GM18505 (cell line): ENCODE results near the gene WDR48.
A peak's percentile ranks its signal among the peaks of the same experiment; 100 is the strongest.

ENCODE experiments used
- ATAC-seq: cut with Tn5 transposase; IDR thresholded peaks from one replicate; pipeline ENCODE4 v1.9.1; 2021; ENCODE audit not compliant: unreplicated experiment
- POLR2A ChIP-seq: IDR thresholded peaks from 4 replicates; pipeline ENCODE4 v1.6.1; 2011; ENCODE audit warnings: borderline replicate concordance; ENCODE audit not compliant: insufficient read depth, insufficient read length; ENCODE audit errors: extremely low read depth

WDR48 gene

GRCh38 chr3:39082666-39083313 is 31.0 kb downstream of the WDR48 start:
- no peak for TF ChIP-seq POLR2A

GRCh38 chr3:39086144-39086543 is 34.3 kb downstream of the WDR48 start:
- no peak for TF ChIP-seq POLR2A
- peak; percentile 74 for ATAC-seq

More at GRCh38 chr3:39082666-39083313, 31.0 kb downstream of the WDR48 start:
- no peak for ATAC-seq

- no peak for TF ChIP-seq POLR2A
- no peak for ATAC-seq
These were observed 36.6 kb downstream of the WDR48 start for GRCh38 chr3:39088456-39088855.

- TF ChIP-seq POLR2A, result no peak
- no peak for ATAC-seq
These were observed 37.1 kb downstream of the WDR48 start for GRCh38 chr3:39088889-39089288.

- no peak for TF ChIP-seq POLR2A
- no peak for ATAC-seq
These were observed 39.1 kb downstream of the WDR48 start for GRCh38 chr3:39090922-39091321.

- ATAC-seq, result no peak
- no peak for TF ChIP-seq POLR2A
These were observed 43.2 kb downstream of the WDR48 start for GRCh38 chr3:39094851-39095677.

GRCh38 chr3:39095778-39096177 is 44.0 kb downstream of the WDR48 start:
- ATAC-seq, result no peak
- no peak for TF ChIP-seq POLR2A

GRCh38 chr3:39096775-39097174 is 45.0 kb downstream of the WDR48 start:
- no peak for ATAC-seq
- TF ChIP-seq POLR2A, result no peak

GRCh38 chr3:39097716-39098472 is 46.1 kb downstream of the WDR48 start:
- no peak for ATAC-seq
- TF ChIP-seq POLR2A, result no peak

GRCh38 chr3:39098473-39099000 is 46.7 kb downstream of the WDR48 start:
- no peak for TF ChIP-seq POLR2A
- ATAC-seq, result no peak

- no peak for TF ChIP-seq POLR2A
- ATAC-seq, result no peak
These were observed 47.4 kb downstream of the WDR48 start for GRCh38 chr3:39099242-39099641.

- no peak for TF ChIP-seq POLR2A
- no peak for ATAC-seq
These were observed 48.1 kb downstream of the WDR48 start for GRCh38 chr3:39099738-39100499.

- no peak for ATAC-seq
- no peak for TF ChIP-seq POLR2A
These were observed 48.7 kb downstream of the WDR48 start for GRCh38 chr3:39100500-39100886.
